Keratinocyte (primary cell): ENCODE measurements around the gene GOLGA6D.

Source experiments
- EZH2 ChIP-seq: IDR thresholded peaks from one replicate; pipeline ENCODE4 v1.6.1; 2012; ENCODE audit warnings: inconsistent platforms, mild to moderate bottlenecking, low read length, moderate library complexity
- TF ChIP-seq, protein P1 (sequence below), 3 experiments: IDR thresholded peaks in 1 of 3; conservative IDR thresholded peaks in 1 of 3; optimal IDR thresholded peaks in 1 of 3; 2 replicates in 2 of 3; 3 replicates in 1 of 3; pipeline versions ENCODE3 to v1.5.1; 2011; ENCODE audit warnings: low read length in 3 of 3, mild to moderate bottlenecking in 3 of 3, moderate library complexity in 2 of 3, control low read depth in 1 of 3, inconsistent platforms in 1 of 3; ENCODE audit not compliant: insufficient read depth in 2 of 3; ENCODE audit errors: extremely low read depth in 1 of 3

DNA sequence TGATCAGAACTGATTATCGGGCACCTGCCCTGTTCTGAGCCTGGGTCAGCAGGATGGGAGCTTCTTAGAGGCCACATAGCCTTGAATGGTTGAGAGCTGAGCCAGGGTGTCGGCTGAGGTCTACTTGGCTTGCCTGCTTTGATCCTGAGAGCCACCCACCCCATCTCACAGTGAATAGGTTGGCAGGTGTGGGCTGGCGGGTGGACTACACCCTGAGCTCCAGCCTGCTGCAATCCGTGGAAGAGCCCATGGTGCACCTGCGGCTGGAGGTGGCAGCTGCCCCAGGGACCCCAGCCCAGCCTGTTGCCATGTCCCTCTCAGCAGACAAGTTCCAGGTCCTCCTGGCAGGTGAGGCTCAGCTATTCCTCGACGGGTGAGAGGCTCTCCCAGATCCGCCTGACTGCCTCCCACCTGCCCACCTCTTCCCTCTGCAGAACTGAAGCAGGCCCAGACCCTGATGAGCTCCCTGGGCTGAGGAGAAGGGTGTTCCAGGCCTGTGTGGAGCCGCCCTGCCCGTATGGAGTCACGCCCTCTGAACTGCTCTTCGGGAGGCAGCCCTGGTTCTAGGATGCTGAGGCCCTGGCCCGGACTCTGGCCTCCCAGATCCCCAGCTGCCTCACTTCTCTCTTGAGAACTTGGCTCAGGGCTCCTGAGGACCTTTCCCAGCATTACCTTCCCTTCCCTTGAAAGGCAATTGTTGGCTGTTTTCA, 57.1 kb downstream of the GOLGA6D start:
- TF ChIP-seq, protein P1, sequence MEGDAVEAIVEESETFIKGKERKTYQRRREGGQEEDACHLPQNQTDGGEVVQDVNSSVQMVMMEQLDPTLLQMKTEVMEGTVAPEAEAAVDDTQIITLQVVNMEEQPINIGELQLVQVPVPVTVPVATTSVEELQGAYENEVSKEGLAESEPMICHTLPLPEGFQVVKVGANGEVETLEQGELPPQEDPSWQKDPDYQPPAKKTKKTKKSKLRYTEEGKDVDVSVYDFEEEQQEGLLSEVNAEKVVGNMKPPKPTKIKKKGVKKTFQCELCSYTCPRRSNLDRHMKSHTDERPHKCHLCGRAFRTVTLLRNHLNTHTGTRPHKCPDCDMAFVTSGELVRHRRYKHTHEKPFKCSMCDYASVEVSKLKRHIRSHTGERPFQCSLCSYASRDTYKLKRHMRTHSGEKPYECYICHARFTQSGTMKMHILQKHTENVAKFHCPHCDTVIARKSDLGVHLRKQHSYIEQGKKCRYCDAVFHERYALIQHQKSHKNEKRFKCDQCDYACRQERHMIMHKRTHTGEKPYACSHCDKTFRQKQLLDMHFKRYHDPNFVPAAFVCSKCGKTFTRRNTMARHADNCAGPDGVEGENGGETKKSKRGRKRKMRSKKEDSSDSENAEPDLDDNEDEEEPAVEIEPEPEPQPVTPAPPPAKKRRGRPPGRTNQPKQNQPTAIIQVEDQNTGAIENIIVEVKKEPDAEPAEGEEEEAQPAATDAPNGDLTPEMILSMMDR (optimal IDR thresholded peaks at IDR 0.05 in 1 of 3, IDR thresholded peaks at IDR 0.05 in 1 of 3, conservative IDR thresholded peaks at IDR 0.05 in 1 of 3; ENCODE audit: extremely low read depth in 1 of 3, insufficient read depth in 2 of 3, low read length in 3 of 3), result no peak
- TF ChIP-seq EZH2, result no peak
